Endometrial microvascular endothelial cells (primary cell): ENCODE measurements around the gene TRMT5. TPM values are rescaled to one million over a fixed set of nuclear protein-coding genes. Genes with fewer than 3 reads are reported as not detected.

Source experiments
- in situ Hi-C: cut with HindIII; loops from 2 replicates; pipeline ENCODE4 v1.10.0; 2017; ENCODE audit warnings: low sequenced_read_pairs, low pct_unique_long_range_greater_than_20kb; ENCODE audit errors: inconsistent ontology term
- total RNA-seq: library from RNA; depleted of rRNA; stranded (reverse); fragments of >200 nt; gene quantifications from one replicate; pipeline ENCODE4 v1.2.3, GENCODE V29; 2015; ENCODE audit errors: inconsistent ontology term

Gene TRMT5, protein sequence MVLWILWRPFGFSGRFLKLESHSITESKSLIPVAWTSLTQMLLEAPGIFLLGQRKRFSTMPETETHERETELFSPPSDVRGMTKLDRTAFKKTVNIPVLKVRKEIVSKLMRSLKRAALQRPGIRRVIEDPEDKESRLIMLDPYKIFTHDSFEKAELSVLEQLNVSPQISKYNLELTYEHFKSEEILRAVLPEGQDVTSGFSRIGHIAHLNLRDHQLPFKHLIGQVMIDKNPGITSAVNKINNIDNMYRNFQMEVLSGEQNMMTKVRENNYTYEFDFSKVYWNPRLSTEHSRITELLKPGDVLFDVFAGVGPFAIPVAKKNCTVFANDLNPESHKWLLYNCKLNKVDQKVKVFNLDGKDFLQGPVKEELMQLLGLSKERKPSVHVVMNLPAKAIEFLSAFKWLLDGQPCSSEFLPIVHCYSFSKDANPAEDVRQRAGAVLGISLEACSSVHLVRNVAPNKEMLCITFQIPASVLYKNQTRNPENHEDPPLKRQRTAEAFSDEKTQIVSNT
- total RNA-seq = 10.4 TPM

GRCh38 chr14:60980811-60981632 is at the start of gene TRMT5, which contains the start of gene SLC38A6:
Gene TRMT5, minus strand, starts transcription at chr14:60981079. Its CDS starts 106 bp downstream, at chr14:60980973.
Gene SLC38A6, plus strand, starts transcription at chr14:60981245. Its CDS starts 33 bp downstream, at chr14:60981278.
- in situ Hi-C loops = no loop called here

DNA sequence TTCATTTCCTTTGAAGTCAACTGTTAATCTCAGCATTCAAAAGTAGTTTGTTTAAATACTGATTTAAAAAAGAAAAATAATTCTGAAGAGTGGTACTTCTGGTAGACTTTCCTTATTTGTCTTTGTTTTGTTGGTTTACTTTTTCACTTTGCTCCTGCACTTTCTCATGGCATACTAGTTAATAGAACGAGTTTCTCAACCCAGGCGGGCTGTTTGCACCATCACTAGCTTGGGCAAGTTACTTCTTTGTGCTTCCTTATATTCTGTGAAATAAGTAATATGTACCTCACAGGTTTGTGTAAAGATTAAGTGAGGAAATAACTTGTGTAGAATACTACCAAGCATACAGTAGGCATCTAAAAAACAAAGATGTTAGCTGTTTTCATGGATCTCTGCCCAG is 45.6 kb upstream of the TRMT5 start:
- in situ Hi-C loops = loop anchor here (25.0 kb wide), 1 partner anchor 389 kb away; the partner anchor contains the start of gene SIX1

GRCh38 chr14:61025251-61026223 is 44.7 kb upstream of the TRMT5 start:
- in situ Hi-C loops = loop anchor here (25.0 kb wide), 1 partner anchor 388 kb away; the partner anchor contains the start of gene SIX1

GRCh38 chr14:61019537-61019936 is 38.7 kb upstream of the TRMT5 start:
- in situ Hi-C loops = no loop called here

- in situ Hi-C loops = no loop called here
Measured at GRCh38 chr14:61003571-61003970, 22.7 kb upstream of the TRMT5 start.

- in situ Hi-C loops = no loop called here
Measured at GRCh38 chr14:60999536-60999935, 18.7 kb upstream of the TRMT5 start.

DNA sequence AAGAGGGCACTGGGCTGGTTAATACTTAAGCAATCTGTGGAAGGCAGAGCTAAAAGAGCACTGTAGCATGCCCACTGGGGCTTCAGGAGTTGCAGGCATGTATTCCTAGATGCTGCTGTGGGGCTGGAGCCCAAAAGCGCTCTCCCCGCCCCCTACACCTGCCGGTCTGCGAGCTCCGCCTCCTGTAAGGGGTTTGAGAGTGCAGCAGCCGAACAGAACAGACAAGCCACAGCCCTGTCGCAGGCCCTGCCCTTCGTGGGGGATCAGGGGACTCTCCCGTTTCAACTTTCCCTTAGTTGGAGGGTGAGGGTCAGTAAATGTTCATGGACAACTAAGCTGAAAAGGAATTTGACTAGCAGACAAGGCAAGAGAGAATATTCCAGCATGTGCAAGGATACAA is 17.7 kb upstream of the TRMT5 start:
- in situ Hi-C loops = no loop called here

DNA sequence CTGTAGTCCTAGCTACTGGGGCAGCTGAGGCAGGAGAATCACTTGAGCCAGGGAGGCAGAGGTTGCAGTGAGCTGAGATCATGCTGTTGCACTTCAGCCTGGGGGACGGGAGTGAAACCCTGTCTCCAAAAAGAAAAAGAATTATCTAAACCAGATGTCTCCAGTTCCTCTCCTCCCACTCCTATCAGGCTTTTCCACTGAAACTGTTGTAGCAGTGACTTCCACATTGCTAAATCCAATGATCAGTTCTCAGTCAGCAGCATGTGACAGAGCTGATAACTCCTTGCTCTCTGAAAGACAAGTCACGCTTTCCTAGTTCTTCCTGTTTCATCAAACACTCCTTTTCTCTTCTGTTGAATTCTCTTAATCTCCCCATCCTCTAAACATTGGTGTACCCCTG is 8.7 kb upstream of the TRMT5 start:
- in situ Hi-C loops = no loop called here

DNA sequence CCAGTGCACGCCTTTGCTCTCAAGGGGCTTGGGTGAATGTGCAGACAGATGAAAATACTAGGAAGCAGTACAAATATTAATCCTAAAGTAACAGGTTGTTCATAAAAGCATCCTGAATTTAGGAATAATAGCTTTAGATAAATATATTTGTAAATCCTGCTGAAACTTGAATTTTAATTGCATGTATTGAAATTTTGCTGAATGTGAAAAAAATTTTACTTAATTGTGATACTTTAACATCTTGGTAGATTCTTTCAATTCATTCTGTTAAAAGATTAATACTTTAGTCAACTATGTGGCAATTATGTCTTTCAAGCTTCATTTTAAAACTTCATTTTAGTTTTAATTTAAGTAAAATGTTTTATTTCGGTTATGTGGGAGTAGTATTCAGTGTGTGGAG is 5.6 kb upstream of the TRMT5 start:
- in situ Hi-C loops = no loop called here

GRCh38 chr14:60984196-60984595 is 3.3 kb upstream of the TRMT5 start:
- in situ Hi-C loops = no loop called here

- in situ Hi-C loops = no loop called here
Measured at GRCh38 chr14:60981633-60982455, 965 bp upstream of the TRMT5 start.

GRCh38 chr14:60977847-60978246 is 3.0 kb downstream of the TRMT5 start:
- in situ Hi-C loops = no loop called here

GRCh38 chr14:60975551-60975950 is 5.3 kb downstream of the TRMT5 start:
- in situ Hi-C loops = no loop called here

DNA sequence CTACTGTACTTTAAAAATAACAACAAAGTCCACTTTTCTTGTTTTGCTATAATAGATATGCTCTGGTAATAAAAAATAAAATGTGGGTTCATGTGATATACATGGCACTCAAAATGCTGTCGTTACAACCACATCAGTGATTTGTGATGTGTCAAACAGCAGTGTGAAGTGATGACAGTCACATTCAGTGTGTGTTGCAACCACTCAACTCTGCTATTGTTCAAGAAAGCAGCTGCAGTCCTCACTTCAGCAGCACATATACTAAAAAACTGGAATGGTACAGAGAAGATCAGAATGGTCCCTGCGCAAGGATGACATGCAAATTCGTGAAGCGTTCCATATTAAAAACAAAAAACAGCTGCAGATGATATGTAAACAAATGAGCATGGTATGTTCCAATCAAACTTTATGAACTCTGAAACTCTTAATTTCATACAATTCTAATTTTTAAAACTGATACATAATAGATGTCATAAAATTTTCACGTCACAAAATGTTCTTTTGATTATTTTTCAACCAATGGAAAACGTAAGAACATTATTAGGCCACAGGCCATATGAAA is 6.7 kb downstream of the TRMT5 start:
- in situ Hi-C loops = no loop called here

- in situ Hi-C loops = no loop called here
Measured at GRCh38 chr14:60973070-60973469, 7.8 kb downstream of the TRMT5 start.

DNA sequence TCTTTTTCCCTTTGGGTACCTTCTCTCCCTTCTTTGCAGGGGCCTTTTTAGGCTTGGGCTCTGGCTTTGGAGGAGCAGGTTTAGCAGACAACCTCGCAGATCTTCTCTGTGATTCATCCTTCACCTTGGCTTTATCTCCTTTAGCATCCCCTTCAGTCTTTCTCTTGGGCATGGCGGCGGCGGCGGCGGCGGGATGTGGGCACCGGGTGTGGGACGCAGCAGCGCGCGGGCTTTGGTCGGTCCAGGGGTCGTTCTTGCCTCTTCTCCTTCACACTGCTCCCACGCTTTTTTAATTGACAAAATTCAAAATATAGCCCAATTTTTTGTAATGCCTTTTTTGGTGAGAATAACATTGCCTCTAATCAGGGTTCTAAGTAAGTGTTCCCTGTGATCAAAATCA is 8.6 kb downstream of the TRMT5 start:
- in situ Hi-C loops = no loop called here

GRCh38 chr14:60971271-60971670 is 9.6 kb downstream of the TRMT5 start:
- in situ Hi-C loops = no loop called here
